H1 (cell line): ENCODE results near the gene KSR2. TPM values are rescaled to one million over a fixed set of nuclear protein-coding genes. Genes with fewer than 3 reads are reported as not detected.

Experiments used
- CTCF ChIA-PET: fragments of 300-600 bp; sonication (Branson Sonifier 250); formaldehyde crosslinking; loops from one replicate; lab custom pipeline; 2021; ENCODE audit not compliant: partially characterized antibody; lab: Charles Lee
- POLR2A ChIA-PET: fragments of 300-600 bp; sonication (Branson Sonifier 250); formaldehyde crosslinking; loops from one replicate; lab custom pipeline; 2021; ENCODE audit warnings: inconsistent platforms; ENCODE audit not compliant: partially characterized antibody; lab: Charles Lee
- DNase-seq, 2 experiments: peaks; one replicate each; pipeline versions ENCODE4 v3.0.0 to v3.0.0-alpha.2; 2010 to 2022; ENCODE audit warnings: low spot score in 2 of 2, low read depth in 1 of 2, mixed read lengths in 1 of 2
- FAIRE-seq: peaks from 2 replicates; lab custom pipeline; 2011; peaks lifted over from hg19 to GRCh38; lab: Jason Lieb, UNC
- H2AFZ ChIP-seq: 2 replicates; pipeline ENCODE4 v1.8.1; 2012; ENCODE audit warnings: low read length, inconsistent platforms
- H2AK5ac ChIP-seq: 2 replicates; pipeline ENCODE4 v1.6.1; 2013; ENCODE audit warnings: low read depth, low read length
- H2BK120ac ChIP-seq: replicated peaks from 2 replicates; pipeline ENCODE3; 2013; ENCODE audit warnings: low read depth, low read length, inconsistent platforms
- H2BK12ac ChIP-seq: 2 replicates; pipeline ENCODE4 v1.6.1; 2013; ENCODE audit warnings: low read depth, low read length
- H2BK15ac ChIP-seq: 2 replicates; pipeline ENCODE4 v1.6.1; 2013; ENCODE audit warnings: low read length
- H2BK20ac ChIP-seq: 2 replicates; pipeline ENCODE4 v1.6.1; 2013; ENCODE audit warnings: low read length
- H2BK5ac ChIP-seq: 2 replicates; pipeline ENCODE4 v1.6.1; 2013; ENCODE audit warnings: low read depth, low read length
- H3K14ac ChIP-seq: 2 replicates; pipeline ENCODE4 v1.6.1; 2013; ENCODE audit warnings: inconsistent platforms; ENCODE audit not compliant: insufficient read length
- H3K18ac ChIP-seq: 2 replicates; pipeline ENCODE4 v1.6.1; 2013; ENCODE audit warnings: low read length; ENCODE audit errors: extremely low read depth
- H3K23ac ChIP-seq: 2 replicates; pipeline ENCODE4 v1.6.1; 2013; ENCODE audit warnings: inconsistent platforms; ENCODE audit not compliant: insufficient read length
- H3K23me2 ChIP-seq: 2 replicates; pipeline ENCODE4 v1.6.1; 2013; ENCODE audit warnings: low read depth, low read length
- H3K27ac ChIP-seq: 2 replicates; pipeline ENCODE4 v1.6.1; 2011; ENCODE audit warnings: low read depth, low read length, inconsistent platforms
- H3K27me3 ChIP-seq, 4 experiments: replicated peaks in 1 of 4; 1 replicate in 1 of 4; 2 replicates in 3 of 4; pipeline versions ENCODE4 v1.6.1 to v1.8.1; 2011 to 2013; ENCODE audit warnings: low read length in 3 of 4, mild to moderate bottlenecking in 3 of 4, inconsistent platforms in 2 of 4, mixed read lengths in 2 of 4, moderate library complexity in 1 of 4; ENCODE audit not compliant: control insufficient read depth in 3 of 4, insufficient read depth in 3 of 4; ENCODE audit errors: extremely low read depth in 1 of 4
- H3K36me3 ChIP-seq, 4 experiments: 2 replicates each; pipeline versions ENCODE4 v1.6.1 to v1.8.1; 2011 to 2013; ENCODE audit warnings: mild to moderate bottlenecking in 4 of 4, low read length in 3 of 4, moderate library complexity in 2 of 4, control low read depth in 1 of 4, inconsistent platforms in 1 of 4; ENCODE audit not compliant: insufficient read depth in 4 of 4, control insufficient read depth in 2 of 4
- H3K4ac ChIP-seq: replicated peaks from 2 replicates; pipeline ENCODE3; 2013; ENCODE audit warnings: low read length, low read depth, mixed read lengths, inconsistent platforms; ENCODE audit not compliant: insufficient read length
- H3K4me1 ChIP-seq, 4 experiments: replicated peaks in 1 of 4; 1 replicate in 1 of 4; 2 replicates in 3 of 4; pipeline versions ENCODE4 v1.6.1 to v1.8.1; 2011 to 2013; ENCODE audit warnings: low read length in 3 of 4, inconsistent platforms in 2 of 4, mixed read lengths in 1 of 4; ENCODE audit not compliant: insufficient read depth in 4 of 4, control insufficient read depth in 3 of 4
- H3K4me2 ChIP-seq, 2 experiments: 2 replicates each; pipeline versions ENCODE4 v1.6.1 to v1.8.1; 2011 to 2013; ENCODE audit warnings: low read depth in 2 of 2, low read length in 2 of 2, control low read depth in 1 of 2, inconsistent platforms in 1 of 2, mild to moderate bottlenecking in 1 of 2; ENCODE audit not compliant: insufficient read depth in 1 of 2
- H3K4me3 ChIP-seq, 4 experiments: fragments of 200-600, 300-600 bp in 1 of 4; sonication (generic), shearing (Covaris generic), sonication (Bioruptor Twin) in 1 of 4; 2 replicates each; pipeline versions ENCODE4 v1.5.1 to v1.8.1; 2011 to 2016; ENCODE audit warnings: low read length in 4 of 4, low read depth in 3 of 4, control low read depth in 2 of 4, inconsistent platforms in 2 of 4, mild to moderate bottlenecking in 2 of 4, mixed read lengths in 1 of 4, moderate library complexity in 1 of 4; ENCODE audit not compliant: insufficient read depth in 2 of 4; ENCODE audit errors: extremely low read depth in 1 of 4
- H3K56ac ChIP-seq: replicated peaks from 2 replicates; pipeline ENCODE3; 2013; ENCODE audit warnings: low read depth, mild to moderate bottlenecking, mixed read lengths, low read length, inconsistent platforms; ENCODE audit not compliant: insufficient read length
- H3K79me1 ChIP-seq: 2 replicates; pipeline ENCODE4 v1.6.1; 2013; ENCODE audit warnings: low read depth, low read length, control low read depth
- H3K79me2 ChIP-seq, 2 experiments: 2 replicates each; pipeline versions ENCODE4 v1.6.1 to v1.8.1; 2012 to 2013; ENCODE audit warnings: low read length in 2 of 2, mild to moderate bottlenecking in 2 of 2, inconsistent platforms in 1 of 2; ENCODE audit not compliant: insufficient read depth in 2 of 2, control insufficient read depth in 1 of 2
- H3K9ac ChIP-seq, 4 experiments: replicated peaks in 1 of 4; 1 replicate in 1 of 4; 2 replicates in 3 of 4; pipeline versions ENCODE4 v1.6.1 to v1.8.1; 2011 to 2013; ENCODE audit warnings: low read depth in 3 of 4, low read length in 3 of 4, control low read depth in 2 of 4, mild to moderate bottlenecking in 2 of 4, moderate library complexity in 2 of 4, inconsistent platforms in 1 of 4; ENCODE audit errors: extremely low read depth in 1 of 4
- H3K9me3 ChIP-seq, 2 experiments: 2 replicates each; pipeline versions ENCODE4 v1.6.1 to v1.8.1; 2012 to 2013; ENCODE audit warnings: mild to moderate bottlenecking in 2 of 2, moderate library complexity in 2 of 2, control low read depth in 1 of 2, inconsistent platforms in 1 of 2, low read depth in 1 of 2, low read length in 1 of 2, mixed read lengths in 1 of 2; ENCODE audit not compliant: insufficient read depth in 2 of 2
- H4K20me1 ChIP-seq, 2 experiments: replicated peaks in 1 of 2; 2 replicates each; pipeline versions ENCODE3 to v1.8.1; 2011 to 2013; ENCODE audit warnings: inconsistent platforms in 2 of 2, low read length in 2 of 2, mild to moderate bottlenecking in 1 of 2; ENCODE audit not compliant: insufficient read depth in 2 of 2, control insufficient read depth in 1 of 2
- H4K5ac ChIP-seq: 2 replicates; pipeline ENCODE4 v1.6.1; 2013; ENCODE audit warnings: low read length, low read depth, mixed read lengths, inconsistent platforms; ENCODE audit not compliant: insufficient read length
- H4K8ac ChIP-seq: 2 replicates; pipeline ENCODE4 v1.8.0; 2013; ENCODE audit warnings: mild to moderate bottlenecking, moderate library complexity, low read length, inconsistent platforms; ENCODE audit not compliant: insufficient read depth; ENCODE audit errors: extremely low read depth
- H4K91ac ChIP-seq: replicated peaks from 2 replicates; pipeline ENCODE3; 2013; ENCODE audit warnings: low read length, mixed read lengths, inconsistent platforms; ENCODE audit not compliant: insufficient read length
- BCL11A ChIP-seq, 2 experiments: IDR thresholded peaks; one replicate each; pipeline ENCODE4 v1.6.1; 2011; ENCODE audit warnings: low read depth in 2 of 2, low read length in 2 of 2, mild to moderate bottlenecking in 2 of 2
- CBX5 ChIP-seq: fragments of 300-800, 300-1000 bp; sonication (generic); IDR thresholded peaks from 2 replicates; pipeline ENCODE4 v1.7.1; 2016; ENCODE audit warnings: antibody characterized with exemption, low read length, low read depth
- CEBPB ChIP-seq: IDR thresholded peaks from 2 replicates; pipeline ENCODE4 v1.6.1; 2012; ENCODE audit warnings: low read depth, low read length
- CREB1 ChIP-seq: IDR thresholded peaks from 2 replicates; pipeline ENCODE4 v1.6.1; 2012; ENCODE audit warnings: inconsistent platforms
- CTCF ChIP-seq, 3 experiments: IDR thresholded peaks; 1 replicate in 2 of 3; 2 replicates in 1 of 3; pipeline versions ENCODE4 v1.5.1 to v1.6.1; 2011; ENCODE audit warnings: low read length in 3 of 3, mild to moderate bottlenecking in 3 of 3, inconsistent platforms in 2 of 3, low read depth in 1 of 3, moderate library complexity in 1 of 3; ENCODE audit not compliant: insufficient read depth in 1 of 3; ENCODE audit errors: control extremely low read depth in 1 of 3
- GTF2F1 ChIP-seq: IDR thresholded peaks from 2 replicates; pipeline ENCODE4 v1.6.1; 2012; ENCODE audit warnings: low read depth, low read length, improper control_type of control experiment, borderline replicate concordance
- KDM5A ChIP-seq: fragments of 200-600 bp; IDR thresholded peaks from 2 replicates; pipeline ENCODE4 v1.7.1; 2012; ENCODE audit warnings: mild to moderate bottlenecking, low read length, inconsistent platforms, mixed read lengths
- POLR2A ChIP-seq, 2 experiments: IDR thresholded peaks; 1 replicate in 1 of 2; 2 replicates in 1 of 2; pipeline ENCODE4 v1.6.1; 2011; ENCODE audit warnings: low read depth in 2 of 2, low read length in 2 of 2, mild to moderate bottlenecking in 2 of 2; ENCODE audit errors: control extremely low read depth in 1 of 2
- SAP30 ChIP-seq: fragments of 300-600 bp; sonication (generic); IDR thresholded peaks from 2 replicates; pipeline ENCODE4 v1.7.1; 2012; ENCODE audit warnings: low read length, moderate library complexity, mild to moderate bottlenecking, inconsistent platforms; ENCODE audit not compliant: insufficient read depth, insufficient replicate concordance
- SP4 ChIP-seq: IDR thresholded peaks from 2 replicates; pipeline ENCODE4 v1.6.1; 2012; ENCODE audit warnings: low read length, inconsistent platforms
- SRF ChIP-seq: IDR thresholded peaks from 2 replicates; pipeline ENCODE4 v1.6.1; 2011; ENCODE audit warnings: mild to moderate bottlenecking, low read depth, low read length, moderate library complexity
- TEAD4 ChIP-seq: IDR thresholded peaks from 2 replicates; pipeline ENCODE4 v1.6.1; 2012; ENCODE audit warnings: low read depth, low read length, inconsistent platforms, mixed read lengths
- WGBS, 2 experiments: shearing (Covaris generic) in 1 of 2; methylation state at CpG; one replicate each; pipeline versions ENCODE4 v1.1.6 to v1.1.7; 2013 to 2015; ENCODE audit warnings: low lambda C conversion rate in 2 of 2, mixed read lengths in 2 of 2, inconsistent platforms in 1 of 2, low coverage in 1 of 2, missing lambda C conversion rate in 1 of 2; ENCODE audit not compliant: insufficient replicate concordance in 2 of 2, insufficient coverage in 1 of 2, insufficient read length in 1 of 2; ENCODE audit errors: extremely low coverage in 1 of 2, missing lambda C conversion rate in 1 of 2; 5-methylcytosine and 5-hydroxymethylcytosine counted together
- polyA plus RNA-seq, 7 experiments: library from polyadenylated mRNA; depleted of rRNA in 3 of 7; stranded (reverse) in 5 of 7; unstranded in 2 of 7; fragments of >200 nt in 5 of 7; fragments of 200-250 nt in 2 of 7; gene quantifications; 1 replicate in 5 of 7; 2 replicates in 1 of 7; 4 replicates in 1 of 7; pipeline versions ENCODE4 v1.2.1 to v1.2.3, GENCODE V29; 2011 to 2013; ENCODE audit warnings: missing spikeins in 2 of 7, mixed read lengths in 2 of 7
- total RNA-seq: library from RNA; stranded (reverse); fragmentation: NEBNext Ultra II Directional; extraction: Animal tissue kit (Norgen Biotek cat#: 25700); gene quantifications from 2 replicates; pipeline ENCODE4 v1.2.1, GENCODE V29; 2021
- TF ChIP-seq, protein P1 (sequence below): IDR thresholded peaks from 2 replicates; pipeline ENCODE4 v1.6.1; 2012; ENCODE audit warnings: inconsistent platforms

KSR2 gene
- total and polyA plus RNA-seq, 2 of the 8 experiments (the other 6 are each of a cell fraction or from before 2014, with no cell fraction given), result 0.74 to 2.2 TPM

GRCh38 chr12:117699575-117699974, 269.2 kb downstream of the KSR2 start:
- CTCF ChIA-PET, result interaction anchor here (1.0 to 2.0 kb wide), 4 partner anchors 13 to 150 kb away, joined by 3 to 7 read pairs (median 4); no protein-coding TSS in a partner anchor
- no peak overlapping the region for H3K56ac ChIP-seq
- no peak for FAIRE-seq
- TF ChIP-seq, protein P1, sequence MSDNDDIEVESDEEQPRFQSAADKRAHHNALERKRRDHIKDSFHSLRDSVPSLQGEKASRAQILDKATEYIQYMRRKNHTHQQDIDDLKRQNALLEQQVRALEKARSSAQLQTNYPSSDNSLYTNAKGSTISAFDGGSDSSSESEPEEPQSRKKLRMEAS, result no peak
- TF ChIP-seq GTF2F1, result no peak
- no peak for TF ChIP-seq KDM5A
- TF ChIP-seq SP4, result no peak
- TF ChIP-seq CTCF (IDR thresholded peaks at IDR 0.05; ENCODE audit: control extremely low read depth in 1 of 3, insufficient read depth in 1 of 3, low read depth in 1 of 3, low read length in 3 of 3), result no peak
- no peak for TF ChIP-seq TEAD4
- no peak for TF ChIP-seq SRF
- no peak for TF ChIP-seq SAP30
- TF ChIP-seq BCL11A (IDR thresholded peaks at IDR 0.05; ENCODE audit: low read depth in 2 of 2, low read length in 2 of 2), result no peak
- no peak for TF ChIP-seq CEBPB
- TF ChIP-seq CBX5, result no peak
- TF ChIP-seq CREB1, result no peak
- no peak for TF ChIP-seq POLR2A (IDR thresholded peaks at IDR 0.05; ENCODE audit: control extremely low read depth in 1 of 2, low read depth in 2 of 2, low read length in 2 of 2)

More at GRCh38 chr12:117699575-117699974, 269.2 kb downstream of the KSR2 start:
- H3K4me2 ChIP-seq, result no peak overlapping the region
- H2BK20ac ChIP-seq, result no peak overlapping the region
- no peak overlapping the region for H2BK15ac ChIP-seq
- H3K36me3 ChIP-seq, result no peaks in the 10 kb centered on the region
- H3K9ac ChIP-seq, result no peak overlapping the region
- no peaks in the 10 kb centered on the region for H3K9me3 ChIP-seq
- POLR2A ChIA-PET, result no interaction called here
- no peak overlapping the region for H3K4me3 ChIP-seq
- H3K79me2 ChIP-seq, result no peaks in the 10 kb centered on the region
- H2AFZ ChIP-seq, result no peak overlapping the region
- H4K8ac ChIP-seq, result no peak overlapping the region
- no peak overlapping the region for H3K18ac ChIP-seq
- WGBS, 2 experiments, result 91% methylated on average over 5 of the region's 5 CpGs; no CpG with 5 or more reads in 1 of the 2 experiments
- no peak overlapping the region for H2AK5ac ChIP-seq
- no peak overlapping the region for H3K14ac ChIP-seq
- H3K23ac ChIP-seq, result no peak overlapping the region
- no peak for DNase-seq
- H2BK120ac ChIP-seq, result no peak overlapping the region
- no peak overlapping the region for H3K4ac ChIP-seq
- no peaks in the 10 kb centered on the region for H3K27me3 ChIP-seq
- no peak overlapping the region for H2BK12ac ChIP-seq
- H3K4me1 ChIP-seq, result peaks cover 0 to 13% (median 2%) of the 10 kb centered on the region in 4 experiments; a peak in 4 of 7 replicates
- no peak overlapping the region for H4K5ac ChIP-seq
- H4K91ac ChIP-seq, result no peak overlapping the region
- no peak overlapping the region for H3K27ac ChIP-seq
- no peaks in the 10 kb centered on the region for H4K20me1 ChIP-seq
- H3K79me1 ChIP-seq, result no peaks in the 10 kb centered on the region
- H3K23me2 ChIP-seq, result no peaks in the 10 kb centered on the region
- no peak overlapping the region for H2BK5ac ChIP-seq
